ENCODE data around the gene DYNC1H1.

The DYNC1H1 gene

GRCh38 chr14:101957406-101958234 lies 6.8 kb upstream of the DYNC1H1 start:
- Histone ChIP-seq H3K9me3 (ENCODE audit: control insufficient read depth, insufficient read depth, low read length) (no peaks in the 10 kb centered on the region), H3K9ac (ENCODE audit: low read depth, low read length) (no peak overlapping the region), H3K36me3 (ENCODE audit: control insufficient read depth, insufficient read depth, low read length) (no peaks in the 10 kb centered on the region), H3K27me3 (ENCODE audit: control insufficient read depth, insufficient read depth, low read length) (peaks cover 12% of the 10 kb centered on the region), H3K4me3 (ENCODE audit: low read depth, low read length) (no peak overlapping the region), H3K27ac (ENCODE audit: low read depth, low read length) (no peak overlapping the region), H3K4me1 (ENCODE audit: control insufficient read depth, insufficient read depth, low read length) (no peaks in the 10 kb centered on the region)

GRCh38 chr14:101958418-101959180 lies 5.8 kb upstream of the DYNC1H1 start:
- no peaks in the 10 kb centered on the region for H3K4me1 ChIP-seq (ENCODE audit: control insufficient read depth, insufficient read depth, low read length)
- peaks cover 14% of the 10 kb centered on the region for H3K27me3 ChIP-seq (ENCODE audit: control insufficient read depth, insufficient read depth, low read length)
- H3K9me3 ChIP-seq (ENCODE audit: control insufficient read depth, insufficient read depth, low read length) = no peaks in the 10 kb centered on the region
- H3K9ac ChIP-seq (ENCODE audit: low read depth, low read length) = no peak overlapping the region
- no peaks in the 10 kb centered on the region for H3K36me3 ChIP-seq (ENCODE audit: control insufficient read depth, insufficient read depth, low read length)
- H3K4me3 ChIP-seq (ENCODE audit: low read depth, low read length) = no peak overlapping the region
- H3K27ac ChIP-seq (ENCODE audit: low read depth, low read length) = no peak overlapping the region

- Histone ChIP-seq H3K4me1 (ENCODE audit: control insufficient read depth, insufficient read depth, low read length) (no peaks in the 10 kb centered on the region), H3K27ac (ENCODE audit: low read depth, low read length) (no peak overlapping the region), H3K9me3 (ENCODE audit: control insufficient read depth, insufficient read depth, low read length) (no peaks in the 10 kb centered on the region), H3K36me3 (ENCODE audit: control insufficient read depth, insufficient read depth, low read length) (no peaks in the 10 kb centered on the region), H3K4me3 (ENCODE audit: low read depth, low read length) (no peak overlapping the region), H3K9ac (ENCODE audit: low read depth, low read length) (no peak overlapping the region), H3K27me3 (ENCODE audit: control insufficient read depth, insufficient read depth, low read length) (peaks cover 17% of the 10 kb centered on the region)
Measured at GRCh38 chr14:101959277-101959676, 5.1 kb upstream of the DYNC1H1 start.

- H3K4me1 ChIP-seq (ENCODE audit: control insufficient read depth, insufficient read depth, low read length) = no peaks in the 10 kb centered on the region
- no peaks in the 10 kb centered on the region for H3K36me3 ChIP-seq (ENCODE audit: control insufficient read depth, insufficient read depth, low read length)
- no peak overlapping the region for H3K4me3 ChIP-seq (ENCODE audit: low read depth, low read length)
- H3K27me3 ChIP-seq (ENCODE audit: control insufficient read depth, insufficient read depth, low read length) = peaks cover 17% of the 10 kb centered on the region
- no peak overlapping the region for H3K27ac ChIP-seq (ENCODE audit: low read depth, low read length)
- H3K9me3 ChIP-seq (ENCODE audit: control insufficient read depth, insufficient read depth, low read length) = no peaks in the 10 kb centered on the region
- H3K9ac ChIP-seq (ENCODE audit: low read depth, low read length) = no peak overlapping the region
Measured at GRCh38 chr14:101960225-101960624, 4.1 kb upstream of the DYNC1H1 start.

- Histone ChIP-seq H3K4me1 (ENCODE audit: control insufficient read depth, insufficient read depth, low read length) (peaks cover 4% of the 10 kb centered on the region; the same call in 1 of the 2 replicates), H3K9ac (ENCODE audit: low read depth, low read length) (no peak overlapping the region), H3K9me3 (ENCODE audit: control insufficient read depth, insufficient read depth, low read length) (no peaks in the 10 kb centered on the region), H3K27ac (ENCODE audit: low read depth, low read length) (no peak overlapping the region), H3K4me3 (ENCODE audit: low read depth, low read length) (no peak overlapping the region), H3K36me3 (ENCODE audit: control insufficient read depth, insufficient read depth, low read length) (no peaks in the 10 kb centered on the region), H3K27me3 (ENCODE audit: control insufficient read depth, insufficient read depth, low read length) (peaks cover 17% of the 10 kb centered on the region)
Measured at GRCh38 chr14:101961011-101961721, 3.2 kb upstream of the DYNC1H1 start.

- Histone ChIP-seq H3K4me3 (ENCODE audit: low read depth, low read length) (no peak overlapping the region), H3K36me3 (ENCODE audit: control insufficient read depth, insufficient read depth, low read length) (no peaks in the 10 kb centered on the region), H3K4me1 (ENCODE audit: control insufficient read depth, insufficient read depth, low read length) (peaks cover 10% of the 10 kb centered on the region; the same call in 1 of the 2 replicates), H3K9me3 (ENCODE audit: control insufficient read depth, insufficient read depth, low read length) (no peaks in the 10 kb centered on the region), H3K27ac (ENCODE audit: low read depth, low read length) (no peak overlapping the region), H3K27me3 (ENCODE audit: control insufficient read depth, insufficient read depth, low read length) (peaks cover 17% of the 10 kb centered on the region), H3K9ac (ENCODE audit: low read depth, low read length) (no peak overlapping the region)
Measured at GRCh38 chr14:101961746-101962502, 2.4 kb upstream of the DYNC1H1 start.

GRCh38 chr14:101962503-101962874 lies 1.9 kb upstream of the DYNC1H1 start:
- Histone ChIP-seq H3K36me3 (ENCODE audit: control insufficient read depth, insufficient read depth, low read length) (no peaks in the 10 kb centered on the region), H3K27ac (ENCODE audit: low read depth, low read length) (no peak overlapping the region), H3K9me3 (ENCODE audit: control insufficient read depth, insufficient read depth, low read length) (no peaks in the 10 kb centered on the region), H3K27me3 (ENCODE audit: control insufficient read depth, insufficient read depth, low read length) (peaks cover 17% of the 10 kb centered on the region), H3K4me1 (ENCODE audit: control insufficient read depth, insufficient read depth, low read length) (peaks cover 10% of the 10 kb centered on the region; the same call in 1 of the 2 replicates), H3K4me3 (ENCODE audit: low read depth, low read length) (no peak overlapping the region), H3K9ac (ENCODE audit: low read depth, low read length) (no peak overlapping the region)

- Histone ChIP-seq H3K9ac (ENCODE audit: low read depth, low read length) (no peak overlapping the region), H3K36me3 (ENCODE audit: control insufficient read depth, insufficient read depth, low read length) (0 out of 2 replicates have a peak, but pooled peaks cover 3% of the 10 kb centered on the region), H3K4me1 (ENCODE audit: control insufficient read depth, insufficient read depth, low read length) (peaks cover 10% of the 10 kb centered on the region; the same call in 1 of the 2 replicates), H3K27me3 (ENCODE audit: control insufficient read depth, insufficient read depth, low read length) (peaks cover 17% of the 10 kb centered on the region), H3K4me3 (ENCODE audit: low read depth, low read length) (no peak overlapping the region), H3K9me3 (ENCODE audit: control insufficient read depth, insufficient read depth, low read length) (no peaks in the 10 kb centered on the region), H3K27ac (ENCODE audit: low read depth, low read length) (no peak overlapping the region)
Measured at GRCh38 chr14:101963052-101963451, 1.3 kb upstream of the DYNC1H1 start.

- Histone ChIP-seq H3K9ac (ENCODE audit: low read depth, low read length) (no peak overlapping the region), H3K27ac (ENCODE audit: low read depth, low read length) (no peak overlapping the region), H3K27me3 (ENCODE audit: control insufficient read depth, insufficient read depth, low read length) (peaks cover 17% of the 10 kb centered on the region), H3K9me3 (ENCODE audit: control insufficient read depth, insufficient read depth, low read length) (no peaks in the 10 kb centered on the region), H3K36me3 (ENCODE audit: control insufficient read depth, insufficient read depth, low read length) (0 out of 2 replicates have a peak, but pooled peaks cover 3% of the 10 kb centered on the region), H3K4me1 (ENCODE audit: control insufficient read depth, insufficient read depth, low read length) (peaks cover 10% of the 10 kb centered on the region; the same call in 1 of the 2 replicates), H3K4me3 (ENCODE audit: low read depth, low read length) (peak overlapping the region; percentile 54; the same call in 1 of the 2 replicates)
Measured at GRCh38 chr14:101963656-101964296, 597 bp upstream of the DYNC1H1 start.

GRCh38 chr14:101965181-101965544 lies 790 bp downstream of the DYNC1H1 start:
- Histone ChIP-seq H3K27me3 (ENCODE audit: control insufficient read depth, insufficient read depth, low read length) (peaks cover 17% of the 10 kb centered on the region), H3K4me1 (ENCODE audit: control insufficient read depth, insufficient read depth, low read length) (peaks cover 10% of the 10 kb centered on the region; the same call in 1 of the 2 replicates), H3K36me3 (ENCODE audit: control insufficient read depth, insufficient read depth, low read length) (peaks cover 10% of the 10 kb centered on the region), H3K4me3 (ENCODE audit: low read depth, low read length) (peak overlapping the region; percentile 98), H3K9me3 (ENCODE audit: control insufficient read depth, insufficient read depth, low read length) (no peaks in the 10 kb centered on the region), H3K9ac (ENCODE audit: low read depth, low read length) (peak overlapping the region; percentile 82; the same call in 1 of the 2 replicates), H3K27ac (ENCODE audit: low read depth, low read length) (peak overlapping the region; percentile 81)

All from HUES48 (cell line).